IMR-90 (cell line): ENCODE measurements around the gene DCST2. TPM values are rescaled to one million over a fixed set of nuclear protein-coding genes. Genes with fewer than 3 reads are reported as not detected.

Source experiments
- ATAC-seq: fragments of 200-7000 bp; cut with Tn5 transposase; 2 replicates; pipeline ENCODE4 v1.9.1; 2020; ENCODE audit warnings: low read depth, mild to moderate bottlenecking, moderate library complexity
- BruUV-seq: library from RNA; stranded (reverse); fragments of 400-500 nt; replicated peaks from 2 replicates; lab custom pipeline; 2021; lab: Mats Ljungman, UMichigan
- CTCF ChIA-PET: fragments of 300-600 bp; formaldehyde crosslinking; extraction: SDS; loops from one replicate; lab custom pipeline; 2021; ENCODE audit warnings: antibody characterized with exemption; lab: Yijun Ruan, JAX
- POLR2A ChIA-PET: fragments of 300-600 bp; sonication (Branson Sonifier 250); formaldehyde crosslinking; loops from one replicate; lab custom pipeline; 2022; ENCODE audit warnings: antibody characterized with exemption; ENCODE audit not compliant: unreplicated experiment; lab: Charles Lee
- DNase-seq: peaks from one replicate; pipeline ENCODE4 v3.0.0; 2013
- H2AFZ ChIP-seq: replicated peaks from 2 replicates; pipeline ENCODE3; 2013; ENCODE audit warnings: low read length, mild to moderate bottlenecking; ENCODE audit not compliant: poor library complexity
- H2AK5ac ChIP-seq: 2 replicates; pipeline ENCODE4 v1.6.1; 2013; ENCODE audit warnings: low read depth, low read length, inconsistent platforms
- H2AK9ac ChIP-seq: replicated peaks from 2 replicates; pipeline ENCODE3; 2013; ENCODE audit warnings: mild to moderate bottlenecking, low read depth, low read length, moderate library complexity; ENCODE audit not compliant: poor library complexity
- H2BK120ac ChIP-seq: 2 replicates; pipeline ENCODE4 v1.6.1; 2013; ENCODE audit warnings: low read depth, low read length, inconsistent platforms
- H2BK15ac ChIP-seq: 3 replicates; pipeline ENCODE4 v1.6.1; 2013; ENCODE audit warnings: low read depth, low read length, inconsistent platforms
- H2BK20ac ChIP-seq: 2 replicates; pipeline ENCODE4 v1.6.1; 2013; ENCODE audit warnings: low read depth, mild to moderate bottlenecking, inconsistent platforms, low read length, moderate library complexity
- H2BK5ac ChIP-seq: 2 replicates; pipeline ENCODE4 v1.6.1; 2013; ENCODE audit warnings: mild to moderate bottlenecking, low read depth, low read length, inconsistent platforms; ENCODE audit not compliant: poor library complexity, severe bottlenecking
- H3K14ac ChIP-seq: replicated peaks from 2 replicates; pipeline ENCODE4 v1.6.1; 2013; ENCODE audit warnings: low read depth, low read length, inconsistent platforms
- H3K18ac ChIP-seq: 2 replicates; pipeline ENCODE4 v1.6.1; 2013; ENCODE audit warnings: low read depth, low read length, control low read depth
- H3K23ac ChIP-seq: 2 replicates; pipeline ENCODE4 v1.6.1; 2013; ENCODE audit warnings: low read depth, low read length, inconsistent platforms
- H3K27ac ChIP-seq: 2 replicates; pipeline ENCODE4 v1.5.1; 2013; ENCODE audit warnings: mild to moderate bottlenecking, control low read depth, low read length; ENCODE audit not compliant: insufficient read depth
- H3K27me3 ChIP-seq: 2 replicates; pipeline ENCODE4 v1.6.1; 2013; ENCODE audit warnings: low read length; ENCODE audit not compliant: control insufficient read depth, insufficient read depth
- H3K36me3 ChIP-seq: 2 replicates; pipeline ENCODE4 v1.6.1; 2013; ENCODE audit warnings: low read length, mixed read lengths; ENCODE audit not compliant: control insufficient read depth, insufficient read depth
- H3K4ac ChIP-seq: 2 replicates; pipeline ENCODE4 v1.6.1; 2013; ENCODE audit warnings: low read depth, low read length, inconsistent platforms
- H3K4me1 ChIP-seq: 2 replicates; pipeline ENCODE4 v1.6.1; 2013; ENCODE audit warnings: low read length, mixed read lengths; ENCODE audit not compliant: control insufficient read depth, insufficient read depth
- H3K4me2 ChIP-seq: 2 replicates; pipeline ENCODE4 v1.6.1; 2013; ENCODE audit warnings: low read depth, mild to moderate bottlenecking, control low read depth, low read length, moderate library complexity
- H3K4me3 ChIP-seq: 2 replicates; pipeline ENCODE4 v1.5.1; 2013; ENCODE audit warnings: low read depth, mild to moderate bottlenecking, control low read depth, low read length, moderate library complexity; ENCODE audit not compliant: insufficient read depth
- H3K56ac ChIP-seq: 2 replicates; pipeline ENCODE4 v1.6.1; 2013; ENCODE audit warnings: low read length, inconsistent platforms; ENCODE audit not compliant: insufficient read depth; ENCODE audit errors: extremely low read depth
- H3K79me1 ChIP-seq, 2 experiments: 2 replicates each; pipeline ENCODE4 v1.6.1; 2013; ENCODE audit warnings: low read length in 2 of 2, inconsistent platforms in 1 of 2, low read depth in 1 of 2
- H3K9ac ChIP-seq: 2 replicates; pipeline ENCODE4 v1.6.1; 2013; ENCODE audit warnings: low read depth, low read length, control low read depth
- H3K9me1 ChIP-seq: 2 replicates; pipeline ENCODE4 v1.6.1; 2013; ENCODE audit warnings: low read length, inconsistent platforms; ENCODE audit not compliant: insufficient read depth
- H3K9me3 ChIP-seq: 2 replicates; pipeline ENCODE4 v1.6.1; 2013; ENCODE audit warnings: low read length; ENCODE audit not compliant: control insufficient read depth, insufficient read depth
- H4K20me1 ChIP-seq: 2 replicates; pipeline ENCODE4 v1.6.1; 2013; ENCODE audit warnings: low read length, inconsistent platforms; ENCODE audit not compliant: insufficient read depth
- H4K5ac ChIP-seq: 2 replicates; pipeline ENCODE4 v1.6.1; 2013; ENCODE audit warnings: mild to moderate bottlenecking, low read depth, low read length, control low read depth
- H4K8ac ChIP-seq, 2 experiments: 2 replicates each; pipeline ENCODE4 v1.6.1; 2013; ENCODE audit warnings: low read depth in 2 of 2, low read length in 2 of 2, control low read depth in 1 of 2, inconsistent platforms in 1 of 2
- H4K91ac ChIP-seq: 2 replicates; pipeline ENCODE4 v1.6.1; 2013; ENCODE audit warnings: low read depth, low read length, inconsistent platforms; ENCODE audit not compliant: insufficient read depth
- BHLHE40 ChIP-seq: fragments of 150-350 bp; IDR thresholded peaks from 2 replicates; pipeline ENCODE4 v1.6.1; 2016; ENCODE audit warnings: mild to moderate bottlenecking, low read depth, low read length
- CEBPB ChIP-seq: IDR thresholded peaks from 2 replicates; pipeline ENCODE4 v1.6.1; 2012; ENCODE audit warnings: low read depth, low read length, improper control_type of control experiment
- CTCF ChIP-seq: conservative IDR thresholded peaks from 2 replicates; pipeline ENCODE4 v1.5.1; 2012; ENCODE audit warnings: mild to moderate bottlenecking, low read depth, low read length, improper control_type of control experiment
- ELK1 ChIP-seq: fragments of 150-350 bp; IDR thresholded peaks from 2 replicates; pipeline ENCODE4 v1.6.1; 2016; ENCODE audit warnings: low read depth, mild to moderate bottlenecking, low read length, moderate library complexity, borderline replicate concordance
- MAFK ChIP-seq: IDR thresholded peaks from 2 replicates; pipeline ENCODE4 v1.6.1; 2012; ENCODE audit warnings: low read depth, low read length, improper control_type of control experiment
- MAZ ChIP-seq: IDR thresholded peaks from 2 replicates; pipeline ENCODE4 v1.6.1; 2012; ENCODE audit warnings: low read depth, mild to moderate bottlenecking, low read length, improper control_type of control experiment, moderate library complexity, borderline replicate concordance
- MXI1 ChIP-seq: IDR thresholded peaks from 2 replicates; pipeline ENCODE4 v1.6.1; 2012; ENCODE audit warnings: low read depth, mild to moderate bottlenecking, low read length, moderate library complexity, borderline replicate concordance
- NFE2L2 ChIP-seq: fragments of 150-350 bp; IDR thresholded peaks from 2 replicates; pipeline ENCODE4 v1.6.1; 2016; ENCODE audit warnings: low read depth, mild to moderate bottlenecking, low read length
- POLR2A ChIP-seq: IDR thresholded peaks from 2 replicates; pipeline ENCODE4 v1.6.1; 2012; ENCODE audit warnings: mild to moderate bottlenecking, low read depth, low read length
- RAD21 ChIP-seq: IDR thresholded peaks from 2 replicates; pipeline ENCODE4 v1.6.1; 2012; ENCODE audit warnings: low read length, improper control_type of control experiment
- RCOR1 ChIP-seq: IDR thresholded peaks from 2 replicates; pipeline ENCODE4 v1.6.1; 2012; ENCODE audit warnings: mild to moderate bottlenecking, low read length, improper control_type of control experiment; ENCODE audit not compliant: insufficient replicate concordance
- RFX5 ChIP-seq: IDR thresholded peaks from 2 replicates; pipeline ENCODE4 v1.8.0; 2012; ENCODE audit warnings: low read depth, mild to moderate bottlenecking, low read length, moderate library complexity
- SMC3 ChIP-seq: fragments of 150-350 bp; IDR thresholded peaks from 2 replicates; pipeline ENCODE4 v1.6.1; 2016; ENCODE audit warnings: low read depth, mild to moderate bottlenecking, antibody characterized with exemption, low read length, moderate library complexity
- USF2 ChIP-seq: fragments of 150-350 bp; IDR thresholded peaks from 2 replicates; pipeline ENCODE4 v1.6.1; 2017; ENCODE audit warnings: mild to moderate bottlenecking, antibody characterized with exemption, low read length, low read depth
- WGBS, 2 experiments: methylation state at CpG; one replicate each; pipeline versions ENCODE4 v1.1.5 to v1.1.7; 2013; ENCODE audit warnings: missing lambda C conversion rate in 2 of 2; ENCODE audit not compliant: insufficient read length in 1 of 2; ENCODE audit errors: extremely low coverage in 2 of 2; 5-methylcytosine and 5-hydroxymethylcytosine counted together
- dilution Hi-C: fragments of 300-500 bp; cut with HindIII; formaldehyde crosslinking; loops from one replicate; pipeline ENCODE4 v1.14.3; 2018; ENCODE audit warnings: low sequenced_read_pairs; ENCODE audit not compliant: unreplicated experiment
- in situ Hi-C: fragments of 300-500 bp; cut with MboI; formaldehyde crosslinking; loops from 3 replicates; pipeline ENCODE4 v1.14.3; 2019; ENCODE audit warnings: low sequenced_read_pairs, inconsistent platforms, mixed read lengths
- intact Hi-C: fragments of 100-400 bp; cut with micrococcal nuclease; formaldehyde crosslinking; loops from 2 replicates; pipeline ENCODE4 v1.10.0; 2022
- polyA plus RNA-seq, 3 experiments: library from polyadenylated mRNA; depleted of rRNA; stranded (reverse); fragments of >200 nt; gene quantifications; 2 replicates each; pipeline ENCODE4 v1.2.3, GENCODE V29; 2012; ENCODE audit warnings: low replicate concordance in 1 of 3
- total RNA-seq: library from RNA; depleted of rRNA; stranded (reverse); fragments of >200 nt; gene quantifications from 2 replicates; pipeline ENCODE4 v1.2.3, GENCODE V29; 2012

Gene DCST2
- total and polyA plus RNA-seq, 2 of the 4 experiments (the other 2 are of a cell fraction) = 0.14 TPM; not detected in 1

- CTCF ChIA-PET = interaction anchor here (1.4 to 2.4 kb wide), 3 partner anchors 16 to 42 kb away, joined by 7 to 12 read pairs (median 9); no protein-coding TSS in a partner anchor
- POLR2A ChIA-PET = no interaction called here
- intact Hi-C loops = no loop called here
These were observed 9.7 kb upstream of the DCST2 start for GRCh38 chr1:155043301-155043702.

More at GRCh38 chr1:155043301-155043702, 9.7 kb upstream of the DCST2 start:
- DNase-seq (no peak), ATAC-seq (no peak)
- H3K56ac ChIP-seq = no peak overlapping the region
- H2AFZ ChIP-seq = no peak overlapping the region
- no peak overlapping the region for H3K18ac ChIP-seq
- no peak overlapping the region for H3K9ac ChIP-seq
- H4K20me1 ChIP-seq = no peaks in the 10 kb centered on the region; the same call in 1 of the 2 replicates
- peaks cover 21% of the 10 kb centered on the region for H3K27me3 ChIP-seq
- TF ChIP-seq MXI1 = no peak
- no peak for TF ChIP-seq ELK1
- no peak for TF ChIP-seq SMC3
- no peak for TF ChIP-seq USF2
- TF ChIP-seq RFX5 = no peak
- TF ChIP-seq BHLHE40 = no peak
- no peak for TF ChIP-seq RAD21
- TF ChIP-seq RCOR1 = no peak
- no peak for TF ChIP-seq MAFK
- no peak for TF ChIP-seq CTCF
- no peak for TF ChIP-seq NFE2L2
- TF ChIP-seq POLR2A = no peak
- no peak for TF ChIP-seq CEBPB
- TF ChIP-seq MAZ = no peak
- H2BK5ac ChIP-seq = no peak overlapping the region
- no peak overlapping the region for H3K4ac ChIP-seq
- dilution Hi-C loops = no loop called here
- in situ Hi-C loops = no loop called here
- no peak overlapping the region for H4K91ac ChIP-seq
- no peaks in the 10 kb centered on the region for H3K9me3 ChIP-seq
- H3K4me1 ChIP-seq = peaks cover 7% of the 10 kb centered on the region
- no peak overlapping the region for H3K14ac ChIP-seq
- no peak overlapping the region for H3K27ac ChIP-seq
- H3K4me3 ChIP-seq = no peak overlapping the region
- H4K8ac ChIP-seq = no peak overlapping the region
- H3K23ac ChIP-seq = no peak overlapping the region
- no peaks in the 10 kb centered on the region for H3K36me3 ChIP-seq
- H2AK5ac ChIP-seq = no peak overlapping the region
- no peak overlapping the region for H2BK20ac ChIP-seq
- no peak overlapping the region for H3K4me2 ChIP-seq
- no peak overlapping the region for H2AK9ac ChIP-seq
- H3K79me1 ChIP-seq = no peaks in the 10 kb centered on the region
- 60% methylated on average over 2 of the region's 12 CpGs; no CpG with 5 or more reads in 1 of the 2 experiments for WGBS, 2 experiments
- H2BK120ac ChIP-seq = no peak overlapping the region
- no TSS peak for BruUV-seq
- peaks cover 8% of the 10 kb centered on the region for H3K9me1 ChIP-seq
- H2BK15ac ChIP-seq = no peak overlapping the region
- H4K5ac ChIP-seq = no peak overlapping the region
